DMS 273 treated with DMSO at 0.1 percent for 48 hours (cell line): ENCODE data around the gene RNF175.

Experiments used
- DNase-seq: peaks from one replicate; lab custom pipeline; 2025; lab: John Stamatoyannopoulos, UW

Gene RNF175

DNA sequence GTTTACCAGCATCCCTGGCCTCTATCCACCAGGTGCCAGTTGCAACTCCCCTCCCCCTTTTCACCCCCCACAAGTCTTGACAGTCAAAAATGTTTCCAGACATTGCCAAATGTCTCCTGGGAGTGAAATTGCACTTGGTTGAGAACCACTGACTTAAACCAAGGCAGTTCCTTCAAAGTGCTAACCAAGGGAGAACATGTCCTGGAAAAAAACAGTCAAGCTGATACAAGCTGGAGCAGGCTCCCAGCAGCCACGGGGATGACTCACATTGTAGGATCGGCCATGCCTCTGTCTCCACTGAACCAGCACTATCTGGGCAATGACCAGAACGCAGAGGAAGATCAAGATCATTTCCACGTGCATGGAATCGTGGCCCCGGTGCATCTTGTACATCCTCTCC lies 11.4 kb downstream of the RNF175 start:
- DNase-seq, result no peak

DNA sequence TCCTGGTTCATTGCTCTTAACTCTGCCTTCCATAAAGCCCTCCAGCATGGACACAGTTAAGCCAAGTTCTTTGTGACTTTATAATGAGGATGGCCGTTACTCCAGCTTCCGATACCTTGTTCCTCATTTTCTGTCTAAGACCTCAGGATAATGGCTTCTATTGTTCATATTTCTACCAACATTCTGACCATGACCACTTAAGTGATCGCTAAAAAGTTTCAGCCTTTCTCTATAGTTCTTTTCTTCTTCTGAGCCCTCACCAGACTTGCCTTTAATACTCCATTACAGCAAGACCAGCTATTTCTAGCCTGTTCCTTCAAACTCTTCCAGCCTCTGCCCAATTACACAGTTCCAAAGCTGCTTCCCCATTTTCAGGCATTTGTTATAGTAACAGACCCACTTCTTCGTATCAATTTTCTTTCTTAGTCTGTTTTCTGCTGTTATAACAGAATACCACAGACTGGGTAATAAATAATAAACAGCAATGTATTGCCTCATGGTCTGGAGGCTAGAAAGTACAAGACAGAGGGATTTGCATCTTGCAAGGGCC lies 12.3 kb downstream of the RNF175 start:
- DNase-seq, result no peak

- DNase-seq, result no peak
These were observed 14.2 kb downstream of the RNF175 start for GRCh38 chr4:153745651-153746050.

DNA sequence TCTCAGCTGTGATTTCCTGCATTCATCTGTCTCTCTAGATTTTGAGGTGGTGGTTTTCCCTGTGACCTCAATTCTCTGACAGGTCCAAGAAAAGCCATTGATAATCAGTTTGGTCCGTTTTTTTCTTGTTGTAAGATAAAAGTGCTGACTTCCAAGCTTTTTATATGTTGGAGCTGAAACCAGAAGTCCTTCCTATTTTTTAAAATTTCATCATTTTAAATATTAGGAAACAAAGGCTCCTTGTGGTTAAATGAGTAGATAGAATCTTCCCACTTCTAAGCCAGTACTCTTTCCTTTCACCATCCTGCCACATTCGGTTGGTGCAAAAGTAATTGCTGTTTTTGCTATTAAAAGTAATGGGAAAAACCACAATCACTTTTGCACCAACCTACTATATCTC lies 18.3 kb downstream of the RNF175 start:
- DNase-seq, result no peak

GRCh38 chr4:153735906-153736461 lies 23.8 kb downstream of the RNF175 start:
- DNase-seq, result no peak

DNA sequence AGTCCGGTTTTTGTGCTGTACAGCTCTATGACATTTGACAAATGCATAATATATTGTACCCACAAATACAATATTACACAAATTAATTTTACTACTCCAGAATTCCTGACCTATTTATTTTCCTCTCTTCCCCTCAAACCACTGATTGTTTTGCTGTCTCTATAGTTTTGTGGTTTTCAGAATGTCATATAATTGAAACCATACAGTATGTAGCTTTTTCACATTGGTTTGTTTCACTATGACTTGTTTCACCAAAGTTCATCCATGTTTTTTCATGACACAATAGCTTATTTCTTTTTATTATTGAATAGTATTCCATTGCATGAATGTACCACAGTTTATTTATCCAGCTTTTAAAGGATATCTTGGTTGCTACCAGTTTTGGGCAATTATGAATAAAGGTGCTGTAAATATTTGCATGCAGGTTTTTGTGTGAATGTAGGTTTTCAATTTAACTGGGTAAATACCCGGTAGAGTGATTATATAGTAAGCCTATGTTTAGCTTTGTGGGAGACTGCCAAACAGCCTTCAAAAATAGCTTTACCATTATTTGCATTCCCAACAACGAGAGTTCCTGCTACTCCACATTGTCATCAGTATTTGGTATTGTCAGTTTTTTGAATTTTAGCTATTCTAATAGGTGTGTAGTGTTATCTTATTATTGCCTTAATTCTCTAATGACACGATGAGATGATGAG lies 25.9 kb downstream of the RNF175 start:
- no peak for DNase-seq

DNA sequence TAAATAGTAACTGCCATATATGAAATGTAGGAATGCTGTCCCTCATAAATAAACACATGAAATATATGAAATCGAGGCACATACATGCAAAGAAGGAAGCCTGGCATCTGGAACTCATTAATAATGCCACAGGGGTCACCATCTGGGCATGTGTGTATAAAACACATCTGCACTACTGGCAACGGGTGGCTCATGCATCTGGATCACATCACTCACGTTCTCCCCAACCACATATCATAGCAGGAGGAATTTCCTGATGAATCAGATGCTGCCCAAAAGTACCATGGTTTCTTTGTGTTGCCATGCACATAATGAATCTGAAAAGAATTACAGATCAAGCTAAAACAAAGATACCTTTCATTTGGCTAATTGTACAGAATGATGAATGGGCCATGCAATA lies 28.6 kb downstream of the RNF175 start:
- no peak for DNase-seq

DNA sequence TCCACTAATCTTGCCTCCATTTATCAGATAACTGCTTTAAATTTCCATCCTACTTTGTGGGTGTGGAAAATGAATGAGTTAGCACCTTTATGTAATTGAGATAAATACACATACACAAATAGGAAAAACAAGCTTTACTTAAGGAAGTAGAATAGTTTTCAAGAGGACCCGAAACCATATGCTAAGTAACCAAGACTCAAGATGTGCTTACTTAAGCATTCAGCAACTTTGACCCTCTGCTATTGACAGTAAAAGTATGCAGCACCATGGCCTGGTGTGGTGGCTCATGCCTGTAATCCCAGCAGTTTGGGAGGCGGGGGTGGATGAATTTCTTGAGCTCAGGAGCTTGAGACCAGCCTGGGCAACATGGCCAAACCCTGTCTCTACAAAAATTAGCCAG lies 29.9 kb downstream of the RNF175 start:
- DNase-seq, result no peak

DNA sequence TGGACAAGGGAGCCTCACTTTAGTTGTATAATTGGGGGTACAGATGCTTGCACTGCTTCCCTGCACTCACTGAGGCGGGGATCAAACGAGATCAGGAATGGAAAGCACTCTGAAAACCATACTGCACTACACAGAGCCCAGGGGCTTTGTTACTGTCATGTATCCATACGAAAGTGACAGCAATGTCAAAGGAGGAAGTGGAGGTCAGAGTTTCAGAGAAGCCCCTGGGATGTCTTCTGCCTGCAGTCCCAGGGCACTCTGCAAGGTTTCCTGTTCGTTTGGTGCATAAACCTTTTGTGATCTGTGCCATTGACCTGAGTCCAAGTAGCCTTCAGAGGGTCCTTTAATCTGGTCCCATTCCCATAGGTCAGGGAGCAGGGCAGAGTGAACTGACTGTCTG lies 31.2 kb downstream of the RNF175 start:
- DNase-seq, result no peak

DNA sequence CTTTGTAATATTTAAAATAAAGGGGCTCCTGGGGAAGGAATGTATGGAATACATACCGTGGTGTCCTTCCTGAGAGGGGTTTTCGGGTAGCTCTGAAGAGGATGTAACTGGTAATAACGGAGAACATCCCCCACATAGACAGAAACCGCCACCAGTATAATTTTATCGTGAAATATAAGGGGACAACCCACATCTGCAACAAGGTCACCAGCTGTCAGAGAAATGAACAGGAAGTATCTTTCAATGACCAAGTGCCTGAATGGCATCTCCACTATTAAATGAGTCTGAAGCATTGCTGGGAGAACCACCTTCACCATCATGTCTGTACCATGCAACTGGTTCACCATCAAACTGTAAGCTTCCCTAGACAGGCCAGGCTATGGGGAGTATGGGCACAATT lies 31.7 kb downstream of the RNF175 start:
- no peak for DNase-seq

DNA sequence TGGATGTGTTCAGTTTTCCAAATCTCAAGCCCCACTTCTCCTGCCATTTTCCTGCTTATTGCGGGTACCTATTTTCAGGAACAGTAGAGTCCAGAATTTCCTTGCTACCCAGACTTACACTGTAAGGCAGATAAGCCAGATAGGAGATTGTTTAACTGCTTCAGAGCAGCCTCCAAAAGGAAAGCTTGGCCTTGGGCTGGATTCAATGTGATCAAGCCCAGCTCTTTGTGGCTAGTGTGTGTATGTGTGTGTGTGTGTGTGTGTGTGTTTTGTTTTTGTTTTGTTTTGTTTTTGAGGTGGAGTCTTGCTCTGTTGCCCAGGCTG lies 34.0 kb downstream of the RNF175 start:
- no peak for DNase-seq

DNA sequence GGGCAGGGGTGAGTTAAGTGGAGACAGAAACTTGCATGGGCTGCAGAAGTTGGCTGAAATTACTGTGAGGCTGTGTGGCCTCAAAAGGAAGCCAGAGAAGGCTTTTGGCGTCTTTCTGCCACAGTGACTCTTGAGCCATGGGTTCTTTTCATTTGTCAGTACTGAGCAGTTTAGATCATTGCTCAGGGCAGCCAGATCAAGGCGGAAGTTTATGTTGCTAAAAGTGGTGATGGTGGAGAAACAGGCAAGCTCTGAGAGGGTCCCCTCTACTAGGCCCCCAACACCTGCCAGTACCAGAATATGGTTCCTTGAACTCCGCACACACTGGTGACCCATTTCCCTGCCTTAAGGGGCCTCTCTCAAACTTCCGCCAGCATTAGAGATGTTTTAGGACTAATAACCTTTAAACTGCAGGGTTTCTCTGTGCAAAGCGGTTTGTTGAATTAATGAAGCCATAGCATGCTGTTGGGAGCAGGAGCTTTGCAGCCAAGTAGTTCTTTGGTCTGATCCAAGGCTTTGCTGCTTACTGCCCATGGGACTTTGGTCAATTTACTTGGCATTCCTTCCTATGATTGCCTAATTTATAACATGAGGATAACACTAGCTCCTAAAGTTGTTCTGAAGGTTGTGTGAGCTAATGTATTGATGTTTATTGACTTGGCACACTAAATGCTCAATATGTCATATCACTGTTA lies 34.5 kb downstream of the RNF175 start:
- DNase-seq, result no peak

DNA sequence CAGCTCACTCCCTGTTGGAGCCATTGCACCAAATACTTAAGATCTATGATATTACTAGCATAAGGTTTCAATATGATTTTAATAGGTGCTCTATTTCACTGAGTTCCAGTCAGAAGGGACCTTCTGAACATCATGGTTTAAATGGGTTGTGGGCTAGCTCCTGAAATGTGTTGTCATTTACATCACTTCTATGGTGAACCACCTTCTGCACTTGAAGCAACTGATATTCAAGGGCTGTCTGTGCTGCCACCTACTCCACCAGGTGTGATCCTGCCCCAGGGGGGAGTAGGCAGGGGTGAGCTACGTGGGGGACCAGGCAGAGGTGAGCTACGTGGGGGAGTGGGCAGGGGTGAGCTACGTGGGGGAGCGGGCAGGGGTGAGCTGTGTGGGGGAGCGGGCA lies 35.2 kb downstream of the RNF175 start:
- no peak for DNase-seq

DNA sequence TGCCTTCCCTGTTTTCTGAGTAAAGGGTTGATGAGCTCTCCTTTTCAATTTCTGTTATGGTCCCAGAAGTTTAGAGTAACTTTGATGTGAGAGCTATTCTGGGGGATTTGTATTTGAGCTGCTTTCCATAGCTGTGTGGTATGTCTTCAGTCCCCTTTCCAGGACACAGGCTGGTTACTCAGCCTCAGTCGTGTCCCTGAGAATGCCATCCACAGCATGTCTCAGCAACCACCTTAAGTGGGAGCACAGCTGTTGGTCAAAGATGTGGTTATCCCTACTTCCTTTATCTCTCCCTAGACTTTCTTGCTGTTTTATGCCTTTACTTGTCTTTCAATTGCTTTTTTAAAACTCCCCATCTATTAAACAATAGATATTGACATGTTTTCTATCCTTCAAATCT lies 37.8 kb downstream of the RNF175 start:
- no peak for DNase-seq

DNA sequence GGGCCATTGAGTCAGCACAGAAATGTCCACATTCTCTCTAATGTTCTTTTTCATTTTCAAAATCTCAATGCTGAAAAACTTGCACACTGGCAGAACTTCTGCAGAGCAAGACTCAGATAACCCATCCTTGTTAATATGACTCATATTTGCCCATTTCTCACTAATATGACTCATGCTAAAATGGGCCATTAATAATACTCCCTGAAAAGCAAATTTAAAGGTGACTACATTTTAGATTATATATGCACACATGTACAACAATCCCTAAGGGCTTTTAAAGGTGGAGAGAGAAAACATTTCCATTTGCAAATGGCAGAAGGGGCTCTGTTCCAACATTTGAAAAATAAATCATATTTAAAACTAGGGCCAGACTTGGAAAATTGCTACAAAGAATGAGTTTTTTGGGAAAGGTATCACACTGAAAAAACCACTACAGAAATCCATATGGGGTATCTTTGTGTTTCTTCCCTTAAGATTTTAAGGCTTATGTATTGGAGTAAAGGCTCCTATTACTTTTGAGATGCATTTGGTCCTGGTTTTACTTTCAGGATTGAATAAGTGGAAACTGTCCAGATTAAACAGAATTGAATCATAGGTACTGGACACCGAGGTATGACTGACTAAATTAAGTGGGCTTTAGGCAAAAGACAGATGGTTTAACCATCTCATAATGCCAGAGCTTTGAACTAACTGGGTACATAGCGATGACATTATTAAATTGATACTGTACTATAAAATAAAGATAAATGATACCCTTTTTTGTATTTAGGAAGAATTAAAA lies 45.8 kb downstream of the RNF175 start:
- no peak for DNase-seq

DNA sequence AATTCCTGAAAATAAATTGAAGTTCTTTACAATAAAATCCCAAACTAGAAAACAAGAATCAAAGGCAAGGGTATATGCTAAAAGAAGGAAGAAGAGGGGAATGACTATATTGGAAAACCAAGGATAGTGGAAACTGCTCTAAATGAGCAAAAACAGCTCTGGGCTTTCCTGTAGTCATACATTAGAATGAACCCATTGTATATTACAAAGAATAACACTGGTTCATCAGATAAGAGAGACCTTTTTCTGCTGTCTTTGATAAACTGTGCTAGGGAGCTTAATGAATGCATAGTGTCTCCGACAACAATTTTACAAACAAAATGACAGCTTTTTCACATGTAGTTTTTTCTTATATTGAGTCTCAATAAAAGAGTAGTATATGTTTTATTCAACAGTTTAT lies 49.1 kb downstream of the RNF175 start:
- DNase-seq, result no peak

- DNase-seq, result no peak
These were observed 53.3 kb downstream of the RNF175 start for GRCh38 chr4:153706519-153706918.

GRCh38 chr4:153705743-153706468 lies 53.9 kb downstream of the RNF175 start:
- no peak for DNase-seq

DNA sequence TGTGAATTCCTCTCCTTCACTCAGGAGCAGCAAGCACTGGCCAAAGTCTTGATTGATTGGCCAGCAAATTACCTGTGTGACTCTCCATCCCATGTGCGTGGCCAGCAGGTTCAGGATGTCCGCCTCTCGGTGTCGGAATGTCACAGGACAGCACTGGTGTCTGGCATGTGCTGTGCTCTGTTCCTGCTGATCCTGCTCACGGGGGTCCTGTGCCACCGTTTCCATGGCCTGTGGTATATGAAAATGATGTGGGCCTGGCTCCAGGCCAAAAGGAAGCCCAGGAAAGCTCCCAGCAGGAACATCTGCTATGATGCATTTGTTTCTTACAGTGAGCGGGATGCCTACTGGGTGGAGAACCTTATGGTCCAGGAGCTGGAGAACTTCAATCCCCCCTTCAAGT lies 55.3 kb downstream of the RNF175 start:
- no peak for DNase-seq

DNA sequence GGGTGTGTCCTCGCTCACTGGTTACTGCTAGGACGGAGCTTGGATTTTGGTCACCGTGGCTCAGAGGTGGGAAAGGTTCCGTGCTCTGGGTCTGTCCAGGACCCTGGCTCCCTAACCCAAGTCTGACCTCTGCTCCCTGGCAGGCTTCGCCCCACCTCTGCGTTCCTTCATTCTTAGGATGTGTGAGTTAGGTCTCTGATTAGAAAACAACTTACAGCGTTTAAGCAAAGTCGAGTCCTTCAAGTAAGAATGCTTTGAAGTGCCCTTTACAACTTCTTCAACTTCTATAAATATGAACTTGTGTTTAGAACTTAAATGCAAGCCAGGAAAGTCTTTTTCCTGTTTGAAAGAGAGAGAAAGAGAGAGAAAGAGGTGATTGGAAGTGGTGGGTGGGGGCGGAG lies 74.9 kb downstream of the RNF175 start:
- no peak for DNase-seq

- DNase-seq, result no peak
These were observed 75.4 kb downstream of the RNF175 start, which contains the start of gene TLR2 for GRCh38 chr4:153684182-153684970. Gene TLR2, plus strand, starts transcription at chr4:153684280. Its CDS starts 18,628 bp downstream, at chr4:153702908.
